GM20000 (cell line): Measurements from ENCODE around the gene CEP104.

Source experiments
- DNase-seq: peaks from one replicate; pipeline ENCODE4 v3.0.0; 2012; ENCODE audit warnings: low spot score
- CTCF ChIP-seq: IDR thresholded peaks from 2 replicates; pipeline ENCODE4 v1.5.1; 2012; ENCODE audit warnings: mild to moderate bottlenecking, control low read depth; ENCODE audit errors: extremely low read depth, missing control alignments

The CEP104 gene

DNA sequence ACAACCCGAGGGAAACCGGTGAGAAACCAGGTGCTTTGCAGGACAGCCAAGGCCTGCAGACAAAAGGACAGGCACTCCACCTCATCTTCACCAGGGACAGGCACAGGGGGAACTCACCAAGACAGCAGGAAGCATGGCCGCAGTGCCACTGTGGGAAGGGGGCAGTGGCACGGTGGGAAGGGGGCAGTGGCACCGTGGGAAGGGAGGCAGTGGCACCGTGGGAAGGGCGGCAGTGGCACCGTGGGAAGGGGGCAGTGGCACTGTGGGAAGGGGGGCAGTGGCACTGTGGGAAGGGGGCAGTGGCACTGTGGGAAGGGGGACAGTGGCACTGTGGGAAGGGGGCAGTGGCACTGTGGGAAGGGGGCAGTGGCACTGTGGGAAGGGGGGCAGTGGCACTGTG, 32.4 kb downstream of the CEP104 start:
- no peak for DNase-seq
- TF ChIP-seq CTCF, result no peak

DNA sequence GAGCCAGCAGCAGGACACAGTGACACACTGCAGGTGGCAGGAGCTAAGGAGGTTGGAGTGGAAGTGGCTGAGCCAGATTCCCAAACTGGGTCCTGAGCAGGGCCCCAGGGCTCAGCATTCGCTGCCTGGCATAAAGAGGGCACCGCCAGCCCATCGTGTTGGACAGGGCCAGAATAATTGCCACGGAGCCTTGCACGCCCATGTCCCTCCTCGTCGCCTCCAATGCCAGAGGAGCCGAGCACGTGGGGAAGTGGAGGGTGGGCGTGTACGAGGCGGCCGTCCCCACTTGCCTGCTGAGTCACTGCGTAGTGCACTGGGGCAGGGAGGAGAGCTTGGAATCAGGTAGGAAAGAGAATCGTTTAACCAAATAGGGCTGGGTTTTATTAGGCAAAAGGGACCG, 34.6 kb downstream of the CEP104 start:
- no peak for DNase-seq
- TF ChIP-seq CTCF, result no peak

- TF ChIP-seq CTCF, result no peak
- DNase-seq, result no peak
Measured at GRCh38 chr1:3821908-3822307, 35.1 kb downstream of the CEP104 start.

DNA sequence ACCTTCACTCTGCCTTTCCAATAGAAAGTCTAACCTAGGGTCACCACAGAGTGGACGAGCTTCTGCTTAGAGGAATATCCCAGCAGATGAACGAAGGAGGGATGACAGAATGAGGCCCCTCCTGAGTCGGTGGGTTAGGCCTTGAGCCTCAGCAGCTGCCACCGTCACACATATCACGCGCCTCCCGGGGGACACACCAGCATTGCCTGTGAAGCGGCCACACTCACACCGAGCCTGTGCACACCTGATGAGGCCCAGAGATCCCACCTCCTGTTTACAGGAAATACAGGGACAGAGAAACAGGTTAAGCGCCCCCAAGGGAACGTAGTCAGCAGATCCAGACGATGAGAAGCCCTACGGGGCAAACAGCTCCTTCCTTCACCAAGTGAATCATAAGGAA, 35.6 kb downstream of the CEP104 start:
- no peak for DNase-seq
- TF ChIP-seq CTCF, result no peak

GRCh38 chr1:3821004-3821403, 36.0 kb downstream of the CEP104 start:
- DNase-seq, result no peak

GRCh38 chr1:3820316-3820715, 36.7 kb downstream of the CEP104 start:
- no peak for DNase-seq
- TF ChIP-seq CTCF, result no peak

More at GRCh38 chr1:3821004-3821403, 36.0 kb downstream of the CEP104 start:
- TF ChIP-seq CTCF, result no peak

- TF ChIP-seq CTCF, result no peak
- DNase-seq, result no peak
Measured at GRCh38 chr1:3819771-3820200, 37.2 kb downstream of the CEP104 start.
